CD4-positive, alpha-beta T cell treated with Interleukin-2 at 100 ng/mL for 4 hours (primary cell): ENCODE results near the gene RGR.

Experiments used
- DNase-seq: peaks from one replicate; pipeline ENCODE4 v3.0.0-alpha.2; 2020; ENCODE audit warnings: low spot score

The RGR gene

DNA sequence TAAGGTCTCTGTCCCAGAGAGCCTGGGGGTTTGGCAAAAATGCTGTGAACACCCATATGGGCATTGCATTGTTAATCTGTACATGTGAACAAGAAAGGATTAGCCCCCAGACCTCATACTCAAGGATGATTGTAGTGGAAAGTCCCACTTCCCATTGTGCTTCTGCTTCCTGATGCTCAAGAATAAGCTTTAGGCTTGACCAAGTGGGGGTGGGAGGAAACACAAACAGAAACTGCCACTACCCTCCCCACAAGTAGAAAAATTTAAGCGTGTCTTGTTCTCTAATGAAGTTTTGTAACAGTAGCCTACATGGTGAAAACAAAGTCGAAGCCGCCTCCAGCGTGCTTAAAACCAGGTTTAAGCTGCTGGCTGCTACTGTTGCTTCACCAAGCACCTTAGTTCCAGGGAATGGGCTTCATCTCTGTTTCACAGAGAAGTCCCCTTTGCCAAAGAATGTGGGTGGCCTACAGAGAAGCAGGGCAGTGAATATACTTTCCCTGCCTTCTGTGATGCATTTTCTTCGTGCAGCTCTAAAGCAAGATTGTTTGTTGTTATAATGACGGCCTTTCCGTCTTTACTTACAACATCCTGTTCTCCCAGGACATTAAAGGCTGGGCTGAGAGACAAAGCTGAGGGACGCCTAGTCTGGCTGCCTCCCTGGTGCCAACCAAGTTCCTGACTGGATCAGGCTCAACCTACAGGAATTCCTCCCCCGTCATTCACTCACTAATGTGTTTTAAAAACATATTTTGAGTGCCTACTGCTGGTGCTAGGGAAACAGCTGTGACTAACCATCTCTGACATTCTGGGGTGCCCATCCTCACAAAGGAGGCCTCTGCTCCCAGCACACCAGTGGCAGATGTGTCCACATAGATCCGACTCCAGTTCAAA lies 51.5 kb downstream of the RGR start:
- no peak for DNase-seq

DNA sequence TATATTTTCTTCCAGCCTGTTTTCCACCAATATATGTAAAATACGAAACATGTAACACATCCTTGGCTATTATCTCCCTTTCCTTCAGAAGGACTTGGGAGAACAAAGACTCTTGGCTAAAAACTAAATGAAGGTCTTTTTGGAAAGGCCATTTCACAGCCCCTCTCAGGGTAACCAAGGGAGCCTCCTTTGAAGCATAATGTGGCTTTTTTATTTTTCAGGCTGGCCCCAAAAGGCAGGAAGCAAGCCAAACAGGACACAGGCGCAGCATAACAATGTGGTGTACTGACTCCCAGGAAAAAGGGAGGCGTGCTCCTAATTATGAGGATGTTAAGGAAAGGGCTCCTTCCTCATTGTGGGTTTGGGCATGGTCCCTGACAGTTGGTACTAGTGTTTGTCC lies 53.2 kb downstream of the RGR start:
- DNase-seq = no peak

DNA sequence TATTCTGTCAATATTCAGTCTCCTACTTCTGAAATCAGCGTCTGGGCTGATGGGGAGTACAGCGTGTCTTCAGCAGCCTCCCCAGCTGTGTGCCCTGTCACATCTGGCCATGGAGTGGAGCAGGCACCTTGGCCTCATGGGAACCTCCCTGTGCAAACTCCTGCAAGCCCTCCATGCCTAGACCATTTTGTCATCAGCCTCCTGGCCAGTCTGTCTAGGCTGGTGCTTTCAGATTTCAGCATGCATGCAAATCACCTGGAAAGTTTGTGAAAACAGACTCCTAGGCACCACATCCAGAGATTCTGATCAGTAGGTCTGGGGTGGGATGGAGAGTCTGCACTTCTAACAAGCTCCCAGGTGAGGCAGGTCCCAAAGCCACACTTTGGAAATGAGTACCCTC lies 57.4 kb downstream of the RGR start:
- DNase-seq = no peak

DNA sequence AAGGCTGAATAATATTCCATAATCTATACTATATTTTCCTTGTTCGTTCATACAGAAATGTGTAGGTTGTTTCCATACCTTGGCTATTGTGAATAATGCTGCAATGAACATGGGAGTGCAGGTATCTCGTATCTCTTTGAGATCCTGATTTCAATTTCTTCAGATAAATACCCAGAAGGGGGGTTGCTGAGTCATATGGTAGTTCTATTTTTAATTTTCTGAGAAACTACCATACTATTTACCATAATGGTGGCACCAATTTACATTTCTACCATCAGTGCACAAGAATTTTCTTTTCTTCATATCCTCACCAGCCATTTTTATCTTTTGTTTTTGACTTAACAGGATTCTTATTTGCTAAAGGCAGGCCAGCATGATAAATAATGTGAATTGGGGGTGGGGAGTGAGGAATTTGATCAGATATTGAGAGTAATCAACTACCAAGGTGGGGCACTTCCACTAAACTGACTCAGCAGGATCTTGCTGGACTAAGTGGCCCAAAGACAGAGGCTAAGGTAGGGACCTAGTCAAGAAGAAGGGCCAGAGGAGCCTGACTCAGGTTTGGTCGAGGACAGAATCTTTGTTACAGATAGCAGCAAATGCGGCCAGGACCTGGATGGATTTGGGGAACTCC lies 62.0 kb downstream of the RGR start:
- DNase-seq = no peak

DNA sequence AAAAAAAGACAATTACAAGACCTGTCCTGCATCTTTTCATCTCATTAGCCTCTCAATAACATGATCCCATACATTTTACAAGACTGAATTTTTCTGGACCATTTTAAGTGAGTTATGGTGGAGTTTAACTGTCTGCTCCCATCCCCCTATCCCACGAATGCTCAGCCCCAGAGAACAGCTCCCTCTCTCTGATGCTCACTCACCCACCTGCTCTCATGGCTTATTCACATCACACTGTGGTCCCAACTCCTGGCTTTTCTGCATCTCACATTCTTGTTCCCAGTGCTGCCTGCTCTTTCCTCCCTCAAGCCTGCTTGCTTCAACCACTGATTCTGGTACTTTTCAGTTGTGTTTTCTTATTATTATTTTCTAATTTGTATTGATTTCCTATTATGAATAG lies 63.2 kb downstream of the RGR start:
- no peak for DNase-seq

DNA sequence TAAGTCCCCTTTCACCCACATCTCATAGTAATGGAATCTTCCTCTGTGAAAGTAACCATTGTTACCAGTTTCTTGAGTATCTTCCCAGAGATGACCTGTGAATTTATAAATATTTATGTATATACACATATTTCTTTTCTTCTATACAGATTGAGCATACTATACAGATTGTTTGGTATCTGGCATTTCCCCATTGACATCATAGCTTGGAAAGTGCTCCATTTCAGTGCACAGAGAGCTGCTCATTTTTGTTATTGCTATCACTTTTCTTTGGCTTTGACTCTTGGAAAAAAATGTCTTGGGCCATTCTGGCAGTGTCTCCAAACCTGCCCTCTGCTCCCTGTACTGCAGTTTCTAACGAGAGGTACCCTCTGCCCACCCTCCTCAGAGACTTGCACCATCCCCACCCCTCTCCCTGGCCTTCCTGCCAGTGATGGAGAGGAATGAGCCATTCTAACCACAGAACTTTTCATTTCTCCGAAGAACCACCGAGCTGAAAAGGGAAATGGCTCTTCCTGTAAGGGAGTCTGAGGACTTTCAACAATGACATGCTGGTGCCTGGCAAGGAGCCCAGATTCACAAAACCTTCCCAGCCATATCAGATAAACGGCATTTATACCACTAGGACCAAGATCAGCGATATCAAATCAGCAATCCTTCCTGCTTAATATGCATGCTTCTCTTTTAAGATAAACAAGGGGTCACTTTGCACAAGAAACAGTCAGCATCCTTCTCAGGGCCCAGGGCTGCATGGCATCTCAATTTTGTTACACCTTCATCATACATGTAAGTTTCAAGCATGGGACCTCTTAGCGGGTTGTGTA lies 63.8 kb downstream of the RGR start:
- DNase-seq = peak; percentile 58
